ENCODE data around the gene FKBP8.
A peak's percentile ranks its signal among the peaks of the same experiment; 100 is the strongest.

Gene FKBP8

DNA sequence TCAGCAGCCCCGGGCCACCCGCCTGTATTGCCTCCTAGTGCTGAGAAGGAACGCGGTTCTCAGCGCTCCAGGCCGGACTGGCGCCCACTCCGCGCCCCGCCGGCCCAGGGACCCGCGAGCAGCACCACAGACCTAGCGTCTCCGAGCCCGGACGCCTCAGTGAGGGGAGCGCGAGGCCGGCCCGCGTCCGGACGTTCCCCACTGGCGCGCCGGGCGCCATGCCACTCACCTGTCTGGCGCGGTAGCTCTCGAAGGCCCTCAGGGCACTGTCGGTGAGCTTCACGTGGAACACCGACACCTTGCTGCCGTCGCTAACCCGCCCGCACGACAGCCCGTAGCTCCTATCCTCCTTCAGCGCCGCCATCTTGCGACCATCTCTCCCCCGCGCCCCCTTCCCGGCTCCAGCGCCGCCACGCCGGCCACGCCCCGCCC, 21.7 kb downstream of the FKBP8 start, which contains the start of gene ELL:
ELL (minus strand) TSS at position 379 of the 432 bp plus-strand sequence; CDS start at position 364, 15 bp downstream.
- peak within 1 kb of the TSS; percentile 95 for H3K4me3 Mint-ChIP-seq
- no peaks in the 10 kb centered on the region for H3K36me3 Mint-ChIP-seq
- H3K9me3 Mint-ChIP-seq, result no peaks in the 10 kb centered on the region
- peaks cover 12% of the 10 kb centered on the region for H3K4me1 Mint-ChIP-seq
- H3K27me3 Mint-ChIP-seq, result no peaks in the 10 kb centered on the region
- DNase-seq (ENCODE audit: low spot score in 2 of 2), result no peak
- peak within 1 kb of the TSS; percentile 93 for H3K27ac Mint-ChIP-seq
- ATAC-seq (ENCODE audit: low read depth), result no peak

DNA sequence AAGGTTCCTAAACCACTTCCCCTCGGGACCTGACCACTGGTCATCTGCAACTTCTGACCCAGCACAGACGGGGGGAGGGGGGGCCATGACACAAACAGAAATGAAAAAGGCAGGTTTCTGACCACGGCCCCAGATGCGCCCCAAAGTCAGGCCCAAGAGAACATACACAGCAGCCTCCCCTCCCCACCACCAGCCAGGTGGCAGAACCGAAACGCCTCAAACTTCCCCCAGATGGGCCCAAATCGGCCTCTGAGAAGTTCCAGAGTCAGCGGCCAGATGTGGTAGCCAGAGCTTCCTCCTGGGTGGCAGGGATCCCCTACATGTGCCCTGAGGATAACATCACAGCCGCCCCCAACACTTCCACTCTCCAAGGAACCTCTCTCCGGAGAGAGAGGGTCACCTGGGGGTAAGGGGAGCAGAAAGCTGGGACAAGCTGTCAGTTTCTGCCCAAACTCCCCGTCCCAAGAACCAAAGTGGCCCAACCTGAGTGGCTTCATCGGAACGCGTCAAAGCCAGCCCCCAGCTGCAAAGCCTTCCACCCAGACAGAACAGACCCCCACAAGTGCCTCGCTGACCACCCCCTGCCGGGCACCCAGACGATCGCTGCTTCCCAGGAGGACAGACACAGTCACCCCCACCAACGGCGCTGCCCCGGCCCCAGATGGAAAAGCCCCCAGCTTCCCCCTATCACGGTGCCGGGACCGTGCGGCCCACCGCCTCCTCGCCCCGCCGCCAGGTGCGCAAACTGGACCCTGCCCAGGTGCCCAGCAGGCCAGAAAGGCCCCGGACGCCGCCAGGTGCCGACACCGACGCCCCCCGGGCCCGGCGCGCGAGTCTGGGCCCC, 22.3 kb downstream of the FKBP8 start:
- ATAC-seq (ENCODE audit: low read depth) (peak; percentile 5), DNase-seq (ENCODE audit: low spot score in 2 of 2) (peak; percentile 56 to 58)

DNA sequence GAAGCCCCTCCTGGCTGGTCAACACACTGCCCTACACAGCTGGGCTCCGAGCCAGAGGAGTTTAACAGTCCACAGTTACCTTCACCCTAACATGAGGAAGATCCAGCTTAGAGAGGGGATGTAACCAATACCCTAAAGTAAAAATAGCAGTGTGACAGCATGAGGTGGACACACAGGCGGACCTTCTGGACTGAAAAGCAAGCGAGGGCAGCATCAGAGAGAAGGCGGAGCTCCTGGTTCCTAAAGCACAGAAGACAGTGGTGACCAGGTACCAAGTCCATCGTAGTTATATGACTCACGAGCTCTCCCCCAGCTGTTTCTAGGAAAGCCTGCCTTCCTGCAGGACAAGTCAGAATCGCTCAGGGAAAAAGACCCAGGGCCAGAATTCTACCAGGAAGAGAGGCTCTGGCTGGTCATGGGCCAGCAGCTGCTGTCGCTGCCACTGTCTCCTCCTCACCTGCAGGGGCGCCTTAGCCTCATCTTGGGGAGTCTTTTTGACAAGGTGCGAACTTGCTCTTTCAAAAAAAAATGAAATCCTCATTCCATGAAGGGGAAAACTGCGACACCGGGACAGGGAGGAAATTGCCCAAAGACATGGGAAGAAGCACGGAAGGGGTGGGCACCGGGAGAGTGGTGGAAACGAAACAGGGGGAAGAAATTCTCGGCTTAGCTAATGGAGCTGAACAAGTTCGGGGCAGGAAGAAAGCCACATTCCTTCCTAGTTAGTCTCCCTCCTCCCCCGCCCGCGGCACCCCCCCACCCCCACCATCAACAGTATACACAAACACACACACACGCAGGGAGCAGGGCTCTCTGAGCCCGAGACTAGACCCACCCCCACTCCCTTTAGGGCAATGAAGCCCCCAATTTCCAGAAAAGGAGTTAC, 23.2 kb downstream of the FKBP8 start:
- Mint-ChIP-seq H3K27me3 (no peaks in the 10 kb centered on the region), H3K4me3 (peak overlapping the region; percentile 95), H3K36me3 (no peaks in the 10 kb centered on the region), H3K27ac (peak overlapping the region; percentile 93), H3K4me1 (peaks cover 12% of the 10 kb centered on the region), H3K9me3 (no peaks in the 10 kb centered on the region)
- DNase-seq (ENCODE audit: low spot score in 2 of 2) (peak; percentile 44 to 58), ATAC-seq (ENCODE audit: low read depth) (no peak)

More for the DNA sequence above, 22.3 kb downstream of the FKBP8 start:
- Mint-ChIP-seq H3K4me3 (peak overlapping the region; percentile 95), H3K4me1 (peaks cover 12% of the 10 kb centered on the region), H3K9me3 (no peaks in the 10 kb centered on the region), H3K27me3 (no peaks in the 10 kb centered on the region), H3K27ac (peak overlapping the region; percentile 93), H3K36me3 (no peaks in the 10 kb centered on the region)

DNA sequence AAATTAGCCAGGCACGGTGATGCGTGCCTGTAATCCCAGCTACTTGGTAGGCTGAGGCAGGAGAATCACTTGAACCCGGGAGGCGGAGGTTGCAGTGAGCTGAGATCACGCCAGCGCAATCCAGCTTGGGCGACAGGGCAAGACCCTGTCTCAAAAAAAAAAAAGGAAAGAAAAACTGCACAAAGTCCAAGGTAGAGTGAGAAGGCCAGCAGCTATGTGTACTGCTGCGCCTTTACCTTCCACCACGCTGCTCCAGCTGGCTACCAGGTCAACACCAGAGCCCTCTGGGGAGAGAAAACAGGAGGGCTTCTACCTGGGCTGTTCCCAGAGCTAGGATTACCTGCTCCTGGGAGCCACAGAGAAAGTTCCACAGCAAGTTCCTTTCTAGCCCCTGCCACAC, 24.7 kb downstream of the FKBP8 start:
- Mint-ChIP-seq H3K9me3 (no peaks in the 10 kb centered on the region), H3K36me3 (no peaks in the 10 kb centered on the region), H3K27me3 (no peaks in the 10 kb centered on the region), H3K4me1 (peaks cover 14% of the 10 kb centered on the region), H3K4me3 (no peak overlapping the region), H3K27ac (no peak overlapping the region)
- ATAC-seq (ENCODE audit: low read depth) (no peak), DNase-seq (ENCODE audit: low spot score in 2 of 2) (no peak)

DNA sequence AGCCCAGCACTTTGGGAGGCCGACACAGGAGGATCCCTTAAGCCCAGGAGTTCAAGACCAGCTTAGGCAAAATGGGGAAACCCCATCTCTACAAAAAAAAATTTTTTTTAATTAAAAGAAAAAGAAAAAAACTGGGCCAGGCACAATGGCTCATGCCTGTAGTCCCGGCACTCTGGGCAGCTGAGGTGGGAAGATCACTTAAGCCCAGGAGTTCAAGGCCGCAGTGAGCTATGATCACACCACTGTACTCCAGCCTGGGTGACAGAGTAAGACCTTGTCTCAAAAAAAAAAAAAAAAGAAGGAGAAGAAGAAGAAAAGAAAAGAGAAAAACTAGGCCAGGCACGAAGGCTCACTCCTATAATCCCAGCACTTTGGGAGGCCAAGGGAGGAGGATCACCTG, 25.8 kb downstream of the FKBP8 start:
- Mint-ChIP-seq H3K4me3 (no peak overlapping the region), H3K9me3 (no peaks in the 10 kb centered on the region), H3K36me3 (no peaks in the 10 kb centered on the region), H3K27me3 (no peaks in the 10 kb centered on the region), H3K27ac (no peak overlapping the region), H3K4me1 (peaks cover 19% of the 10 kb centered on the region)
- ATAC-seq (ENCODE audit: low read depth) (no peak), DNase-seq (ENCODE audit: low spot score in 2 of 2) (no peak)

DNA sequence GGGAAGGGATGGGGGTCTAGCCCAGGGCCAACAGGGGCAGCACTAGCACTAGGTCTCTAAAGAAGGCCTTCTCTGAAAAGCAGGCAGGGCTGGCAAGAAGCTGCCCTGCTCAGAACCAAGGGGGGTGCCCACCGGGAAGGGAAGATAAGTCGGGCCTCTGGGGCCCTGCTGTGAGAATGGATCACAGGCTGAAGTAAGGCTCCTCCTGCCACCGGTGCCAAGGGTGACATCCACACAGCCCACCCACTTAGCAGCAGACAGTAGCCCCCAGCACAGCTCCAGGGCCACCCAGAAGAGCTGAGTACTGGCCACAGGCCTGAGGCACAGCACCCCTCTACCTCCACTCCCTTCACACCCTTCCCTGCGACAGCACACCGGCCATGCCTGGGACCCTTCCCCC, 27.4 kb downstream of the FKBP8 start:
- no peak overlapping the region for H3K27ac Mint-ChIP-seq
- no peak for ATAC-seq (ENCODE audit: low read depth)
- no peak overlapping the region for H3K4me3 Mint-ChIP-seq
- no peaks in the 10 kb centered on the region for H3K27me3 Mint-ChIP-seq
- no peaks in the 10 kb centered on the region for H3K9me3 Mint-ChIP-seq
- DNase-seq (ENCODE audit: low spot score in 2 of 2), result no peak
- peaks cover 16% of the 10 kb centered on the region for H3K4me1 Mint-ChIP-seq
- no peaks in the 10 kb centered on the region for H3K36me3 Mint-ChIP-seq

DNA sequence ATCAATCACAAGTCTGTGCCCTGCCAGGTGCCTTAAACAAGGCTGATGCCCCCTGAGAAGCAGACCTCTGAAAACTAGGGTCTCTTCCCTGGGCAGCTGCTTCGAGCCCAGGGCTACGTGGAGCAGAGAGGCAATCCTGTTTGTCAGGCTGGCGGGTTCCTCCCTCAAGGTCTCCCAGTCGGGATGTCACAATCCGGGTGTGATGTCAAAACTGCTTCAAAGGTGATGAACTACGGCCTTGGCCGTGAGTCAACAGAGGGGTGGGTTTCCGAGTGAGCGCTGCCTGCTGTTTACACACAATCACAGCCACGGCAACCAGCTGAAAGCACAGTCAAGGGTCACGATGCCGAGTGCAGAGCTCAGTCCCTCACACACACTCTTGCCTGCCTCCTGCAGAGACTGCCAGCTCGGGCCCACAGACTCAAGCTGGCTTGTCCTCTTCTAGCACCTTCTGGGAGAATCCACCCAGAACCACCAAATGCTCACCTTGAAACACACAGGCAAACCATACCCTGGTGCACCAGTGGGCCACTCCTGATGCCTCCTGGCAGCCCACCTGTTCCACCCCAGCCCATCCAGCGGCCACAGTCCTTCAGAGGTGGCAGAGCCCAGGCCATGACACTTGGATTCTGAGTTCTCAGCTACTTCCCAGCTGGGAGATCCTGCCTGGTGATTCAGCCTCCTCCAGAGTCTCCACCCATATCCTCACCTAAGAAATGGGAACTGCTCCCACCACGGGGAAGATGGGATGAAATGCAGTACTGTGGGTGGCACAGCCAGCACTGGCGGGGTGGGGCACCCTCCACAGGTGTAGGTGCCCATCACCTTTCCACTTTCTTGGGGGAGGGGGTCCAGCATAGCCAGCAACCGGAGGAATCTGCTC, 28.3 kb downstream of the FKBP8 start:
- no peak overlapping the region for H3K27ac Mint-ChIP-seq
- DNase-seq (ENCODE audit: low spot score in 2 of 2), result no peak

DNA sequence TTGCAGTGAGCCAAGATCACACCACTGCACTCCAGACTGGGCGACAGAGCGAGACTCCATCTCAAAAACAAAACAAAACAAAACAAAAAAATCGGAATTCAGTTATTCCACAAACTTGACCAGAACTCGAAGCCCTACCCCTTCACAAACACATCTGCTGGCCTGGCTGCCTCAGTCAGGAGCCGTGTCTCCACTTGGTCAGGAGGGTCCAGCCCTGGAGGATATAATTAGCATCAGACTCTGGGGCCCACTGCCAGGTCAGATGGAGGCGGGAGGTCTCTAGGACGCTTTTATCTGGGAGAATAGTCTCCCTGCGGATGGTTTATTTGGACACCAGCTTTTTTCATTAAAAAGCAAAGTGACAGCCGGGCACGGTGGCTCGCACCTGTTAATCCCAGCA, 29.5 kb downstream of the FKBP8 start:
- H3K36me3 Mint-ChIP-seq, result no peaks in the 10 kb centered on the region
- peaks cover 9% of the 10 kb centered on the region for H3K4me1 Mint-ChIP-seq
- H3K4me3 Mint-ChIP-seq, result no peak overlapping the region
- H3K27ac Mint-ChIP-seq, result no peak overlapping the region
- no peaks in the 10 kb centered on the region for H3K9me3 Mint-ChIP-seq
- DNase-seq (ENCODE audit: low spot score in 2 of 2), result no peak
- no peaks in the 10 kb centered on the region for H3K27me3 Mint-ChIP-seq
- no peak for ATAC-seq (ENCODE audit: low read depth)

More for the DNA sequence above, 28.3 kb downstream of the FKBP8 start:
- peaks cover 10% of the 10 kb centered on the region for H3K4me1 Mint-ChIP-seq
- H3K4me3 Mint-ChIP-seq, result no peak overlapping the region
- ATAC-seq (ENCODE audit: low read depth), result no peak
- H3K27me3 Mint-ChIP-seq, result no peaks in the 10 kb centered on the region
- H3K9me3 Mint-ChIP-seq, result no peaks in the 10 kb centered on the region
- H3K36me3 Mint-ChIP-seq, result no peaks in the 10 kb centered on the region

DNA sequence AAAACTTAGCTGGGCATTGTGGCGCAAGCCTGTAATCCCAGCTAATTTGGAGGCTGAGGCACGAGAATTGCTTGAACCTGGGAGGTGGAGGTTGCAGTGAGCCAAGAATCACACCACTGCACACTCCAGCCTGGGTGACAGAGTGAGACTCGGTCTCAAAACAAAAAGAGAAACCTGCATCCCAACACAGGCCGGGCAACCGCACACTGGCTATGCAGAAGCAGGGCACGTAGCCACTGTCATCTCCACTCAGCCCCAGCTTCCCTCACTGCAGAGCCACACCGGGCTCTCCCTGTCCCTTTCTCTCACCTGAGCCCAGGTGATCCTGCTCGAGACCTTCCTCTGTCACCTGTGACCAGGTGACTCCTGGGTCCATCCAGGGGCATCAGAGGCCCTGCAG, 33.2 kb downstream of the FKBP8 start:
- DNase-seq (ENCODE audit: low spot score in 2 of 2) (no peak), ATAC-seq (ENCODE audit: low read depth) (no peak)
- no peak overlapping the region for H3K27ac Mint-ChIP-seq
- no peaks in the 10 kb centered on the region for H3K9me3 Mint-ChIP-seq
- peaks cover 26% of the 10 kb centered on the region for H3K4me1 Mint-ChIP-seq
- no peaks in the 10 kb centered on the region for H3K36me3 Mint-ChIP-seq
- H3K4me3 Mint-ChIP-seq, result no peak overlapping the region
- H3K27me3 Mint-ChIP-seq, result no peaks in the 10 kb centered on the region

DNA sequence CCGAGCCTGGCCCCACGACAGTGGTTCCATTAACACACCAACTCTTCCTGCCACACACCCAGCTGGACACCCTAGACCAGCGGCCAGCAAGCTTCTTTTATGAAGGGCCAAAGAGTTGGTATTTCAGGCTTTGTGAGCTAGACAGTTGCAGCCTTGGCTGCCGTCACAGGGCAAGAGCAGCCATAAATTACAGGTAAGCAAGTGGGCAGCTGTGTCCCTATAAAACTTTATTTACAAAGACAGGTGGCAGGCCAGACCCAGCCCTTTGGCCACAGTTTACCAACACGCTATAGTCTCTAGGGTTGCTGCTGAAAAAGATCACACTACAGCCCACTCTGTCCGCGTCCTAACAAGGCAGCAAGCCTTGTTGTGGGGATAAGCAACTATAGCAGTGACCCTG, 34.8 kb downstream of the FKBP8 start:
- Mint-ChIP-seq H3K27me3 (no peaks in the 10 kb centered on the region), H3K27ac (no peak overlapping the region), H3K9me3 (no peaks in the 10 kb centered on the region), H3K36me3 (no peaks in the 10 kb centered on the region), H3K4me3 (no peak overlapping the region), H3K4me1 (peaks cover 37% of the 10 kb centered on the region)
- ATAC-seq (ENCODE audit: low read depth) (no peak), DNase-seq (ENCODE audit: low spot score in 2 of 2) (no peak)

DNA sequence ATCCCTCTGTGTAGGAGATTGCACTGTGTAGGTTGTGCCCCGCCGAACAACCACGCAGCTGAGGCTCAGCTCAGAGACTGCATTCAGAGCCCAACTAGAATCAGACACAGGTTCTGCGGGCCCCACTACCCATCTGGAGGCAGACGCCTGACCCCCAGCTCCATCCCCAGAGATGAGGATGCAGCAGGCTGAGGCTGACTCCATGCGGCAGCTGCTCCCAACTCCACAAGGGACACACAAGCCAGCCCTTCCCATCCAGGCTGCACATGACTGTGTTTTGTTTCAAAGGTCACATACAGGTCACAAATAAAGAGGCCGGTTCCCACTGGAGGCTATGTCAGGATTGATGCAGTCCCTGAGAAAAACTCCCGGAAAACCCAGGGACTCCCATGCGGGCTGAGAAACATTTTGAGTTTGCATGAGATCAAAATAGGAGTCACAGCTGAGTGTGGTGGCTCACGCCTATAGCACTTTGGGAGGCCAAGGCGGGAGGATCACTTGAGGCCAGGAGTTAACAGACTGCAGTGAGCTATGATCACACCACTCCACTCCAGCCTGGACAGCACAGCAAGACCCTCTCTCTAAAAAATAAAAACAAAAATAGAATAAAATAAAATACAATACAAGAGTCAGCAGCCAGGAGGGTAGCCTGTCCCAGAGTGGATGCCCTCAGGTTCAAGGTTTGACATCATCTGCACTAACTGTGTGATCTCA, 35.5 kb downstream of the FKBP8 start:
- H3K36me3 Mint-ChIP-seq, result no peaks in the 10 kb centered on the region
- H3K27me3 Mint-ChIP-seq, result no peaks in the 10 kb centered on the region
- no peaks in the 10 kb centered on the region for H3K9me3 Mint-ChIP-seq
- peaks cover 37% of the 10 kb centered on the region for H3K4me1 Mint-ChIP-seq
- no peak for ATAC-seq (ENCODE audit: low read depth)
- H3K27ac Mint-ChIP-seq, result no peak overlapping the region
- H3K4me3 Mint-ChIP-seq, result no peak overlapping the region
- no peak for DNase-seq (ENCODE audit: low spot score in 2 of 2)

DNA sequence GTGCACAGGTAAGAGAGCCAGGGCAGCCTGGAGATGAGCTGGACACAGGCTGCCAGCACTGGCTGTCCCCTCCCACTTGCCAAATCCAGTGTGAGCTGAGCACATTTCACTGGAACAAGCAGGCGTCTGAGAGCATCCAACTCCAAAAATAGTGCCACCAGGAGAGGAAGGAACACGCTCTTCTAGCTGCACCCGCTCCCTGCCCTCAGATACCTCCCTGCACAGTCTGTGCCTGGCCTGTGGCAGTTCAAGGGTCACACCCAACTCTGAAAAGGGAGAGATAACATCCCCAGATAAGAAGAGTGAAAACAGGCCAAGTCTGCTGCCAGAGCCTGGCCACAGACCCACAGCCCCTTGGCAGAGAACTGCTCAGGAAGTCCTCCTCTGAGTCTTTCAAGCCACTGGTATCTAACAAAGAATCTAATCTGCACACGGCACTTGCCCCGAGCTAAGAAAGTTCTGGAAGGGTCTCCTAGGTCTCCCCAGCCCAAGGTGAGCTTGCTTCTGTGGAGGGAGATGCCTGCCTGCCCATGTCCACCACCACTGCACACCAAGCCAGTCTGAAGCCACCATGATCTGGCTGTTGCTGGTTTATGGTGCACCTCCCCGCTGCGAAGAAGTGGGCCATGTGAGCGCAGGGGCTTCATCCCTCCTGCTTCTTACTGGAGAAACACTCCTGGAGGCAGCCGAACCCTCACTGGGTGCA, 36.2 kb downstream of the FKBP8 start:
- H3K4me1 Mint-ChIP-seq, result peaks cover 44% of the 10 kb centered on the region
- H3K9me3 Mint-ChIP-seq, result no peaks in the 10 kb centered on the region
- no peaks in the 10 kb centered on the region for H3K36me3 Mint-ChIP-seq
- H3K27me3 Mint-ChIP-seq, result no peaks in the 10 kb centered on the region
- DNase-seq (ENCODE audit: low spot score in 2 of 2) (no peak), ATAC-seq (ENCODE audit: low read depth) (no peak)
- H3K27ac Mint-ChIP-seq, result no peak overlapping the region
- H3K4me3 Mint-ChIP-seq, result no peak overlapping the region

Measured in memory B cell (primary cell).